ENCODE results near the gene HBEGF.
"Not testable (repeated sequence)": the region's sequence is repeated elsewhere in the genome, so short reads cannot be mapped to it uniquely, and the experiment has no call there.

GRCh38 chr5:140343849-140344248 is 2.6 kb downstream of the HBEGF start:
- not testable (repeated sequence) for TF ChIP-seq RAD21 (conservative IDR thresholded peaks at IDR 0.05 in 1 of 2, IDR thresholded peaks at IDR 0.05 in 1 of 2); CTCF (IDR thresholded peaks at IDR 0.05); POLR2A (IDR thresholded peaks at IDR 0.05; ENCODE audit: low read length); JUNB (IDR thresholded peaks at IDR 0.05); USF2 (IDR thresholded peaks at IDR 0.05); ZC3H11A (IDR thresholded peaks at IDR 0.05); MAFK (IDR thresholded peaks at IDR 0.05; ENCODE audit: partially characterized antibody)

Data from A549 (cell line).